ENCODE results near the gene TSPAN18. TPM values are rescaled to one million over a fixed set of nuclear protein-coding genes. Genes with fewer than 3 reads are reported as not detected.

Gene TSPAN18
- total and polyA plus RNA-seq, 10 of the 15 experiments (the other 5 are each of a cell fraction or from before 2014, with no cell fraction given) = 0.02 to 0.77 (median 0.13) TPM; not detected in 1

- FAIRE-seq (no peak), ATAC-seq (no peak), DNase-seq (ENCODE audit: low read depth, low spot score) (no peak)
- no peak overlapping the region for H2AFZ ChIP-seq (ENCODE audit: control insufficient read depth, low read depth, low read length)
- no peaks in the 10 kb centered on the region for H3K79me2 ChIP-seq (ENCODE audit: control insufficient read depth, insufficient read depth, low read length)
- intact Hi-C loops (cut with micrococcal nuclease; ENCODE audit: unreplicated experiment) = no loop called here
- H3K4me1 ChIP-seq (ENCODE audit: control insufficient read depth, insufficient read depth, low read length) = peaks cover 4% of the 10 kb centered on the region
- CTCF ChIA-PET = no interaction called here
- H3K4me2 ChIP-seq (ENCODE audit: control insufficient read depth, insufficient read depth) = no peak overlapping the region
- TF ChIP-seq, protein P1, sequence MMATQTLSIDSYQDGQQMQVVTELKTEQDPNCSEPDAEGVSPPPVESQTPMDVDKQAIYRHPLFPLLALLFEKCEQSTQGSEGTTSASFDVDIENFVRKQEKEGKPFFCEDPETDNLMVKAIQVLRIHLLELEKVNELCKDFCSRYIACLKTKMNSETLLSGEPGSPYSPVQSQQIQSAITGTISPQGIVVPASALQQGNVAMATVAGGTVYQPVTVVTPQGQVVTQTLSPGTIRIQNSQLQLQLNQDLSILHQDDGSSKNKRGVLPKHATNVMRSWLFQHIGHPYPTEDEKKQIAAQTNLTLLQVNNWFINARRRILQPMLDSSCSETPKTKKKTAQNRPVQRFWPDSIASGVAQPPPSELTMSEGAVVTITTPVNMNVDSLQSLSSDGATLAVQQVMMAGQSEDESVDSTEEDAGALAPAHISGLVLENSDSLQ (IDR thresholded peaks at IDR 0.05) = no peak
- TF ChIP-seq POU2F2 (IDR thresholded peaks at IDR 0.05; ENCODE audit: borderline replicate concordance, low read depth, low read length) (no peak), CHD2 (IDR thresholded peaks at IDR 0.05; ENCODE audit: borderline replicate concordance, low read depth, low read length) (no peak), SREBF2 (IDR thresholded peaks at IDR 0.05; ENCODE audit: low read length) (no peak), ATF2 (IDR thresholded peaks at IDR 0.05; ENCODE audit: low read length) (no peak), SIN3A (IDR thresholded peaks at IDR 0.05; ENCODE audit: low read depth, low read length) (no peak), ZNF24 (IDR thresholded peaks at IDR 0.05) (no peak), CEBPZ (IDR thresholded peaks at IDR 0.05; ENCODE audit: low read depth, low read length) (no peak), STAT3 (IDR thresholded peaks at IDR 0.05; ENCODE audit: low read depth, low read length) (no peak), MTA2 (IDR thresholded peaks at IDR 0.05; ENCODE audit: low read depth) (no peak)
- 40% methylated on average over 9 of the region's 10 CpGs for WGBS (ENCODE audit: insufficient coverage, insufficient replicate concordance, low lambda C conversion rate, missing lambda C conversion rate)
- no peaks in the 10 kb centered on the region for H3K36me3 ChIP-seq (ENCODE audit: control insufficient read depth in 2 of 2, insufficient read depth in 2 of 2, low read length in 1 of 2)
- in situ Hi-C loops (cut with MboI) = no loop called here
- H3K4me3 ChIP-seq = no peak overlapping the region
- H3K9ac ChIP-seq (ENCODE audit: control insufficient read depth, insufficient read depth, low read length) = no peak overlapping the region
- peaks cover 2% of the 10 kb centered on the region; the same call in 1 of the 3 replicates for H3K9me3 ChIP-seq (replicated peaks; ENCODE audit: control insufficient read depth, insufficient read depth, low read length)
- H3K27ac ChIP-seq (ENCODE audit: control insufficient read depth, insufficient read depth) = no peak overlapping the region
- POLR2A ChIA-PET = no interaction called here
- H4K20me1 ChIP-seq (ENCODE audit: control insufficient read depth, insufficient read depth) = no peaks in the 10 kb centered on the region
- no TSS peak for BruUV-seq (replicated peaks)
- no peaks in the 10 kb centered on the region for H3K27me3 ChIP-seq (replicated peaks in 1 of 2; ENCODE audit: control insufficient read depth in 2 of 2, insufficient read depth in 2 of 2, low read length in 1 of 2)
- RAD21 ChIA-PET (ENCODE audit: unreplicated experiment) = no interaction called here
- SMC1A ChIA-PET (ENCODE audit: uncharacterized antibody, unreplicated experiment) = no interaction called here
Measured at GRCh38 chr11:44692460-44692859, 34.3 kb upstream of the TSPAN18 start.
